NCI-H1048 (cell line): ENCODE results near the gene MRPL1.
"Not testable (repeated sequence)": the region's sequence is repeated elsewhere in the genome, so short reads cannot be mapped to it uniquely, and the experiment has no call there.

Source experiments
- DNase-seq: peaks from one replicate; lab custom pipeline; 2025; lab: John Stamatoyannopoulos, UW

The MRPL1 gene

DNA sequence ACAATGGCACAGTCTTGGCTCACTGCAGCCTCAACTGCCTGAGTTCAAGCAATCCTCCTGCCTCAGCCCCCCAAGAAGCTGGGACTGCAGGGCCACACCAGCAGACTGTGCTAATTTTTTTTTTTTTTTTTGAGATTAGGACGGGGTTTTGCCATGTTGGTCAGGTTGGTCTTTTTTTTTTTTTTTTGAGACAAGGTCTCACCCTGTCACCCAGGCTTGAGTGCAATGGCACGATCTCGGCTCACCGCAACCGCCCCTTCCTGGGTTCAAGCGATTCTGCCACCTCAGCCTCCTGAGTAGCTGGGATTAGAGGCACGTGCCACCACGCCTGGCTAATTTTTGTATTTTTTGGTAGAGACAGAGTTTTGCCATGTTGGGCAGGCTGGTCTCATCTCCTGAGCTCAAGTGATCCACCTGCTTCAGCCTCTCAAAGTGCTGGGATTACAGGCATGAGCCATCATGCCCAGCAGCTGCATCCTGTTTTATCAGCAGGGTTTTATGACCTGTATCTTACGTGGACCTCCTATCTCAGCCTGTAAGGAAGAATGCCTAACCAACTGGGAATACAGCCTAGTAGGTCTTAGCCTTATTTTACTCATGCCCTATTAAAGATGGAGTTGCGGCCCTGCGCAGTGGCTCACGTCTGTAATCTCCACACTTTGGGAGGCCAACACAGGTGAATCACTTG is 13.2 kb upstream of the MRPL1 start:
- DNase-seq: no peak

- DNase-seq: no peak
These were observed 9.6 kb upstream of the MRPL1 start for GRCh38 chr4:77852892-77853495.

DNA sequence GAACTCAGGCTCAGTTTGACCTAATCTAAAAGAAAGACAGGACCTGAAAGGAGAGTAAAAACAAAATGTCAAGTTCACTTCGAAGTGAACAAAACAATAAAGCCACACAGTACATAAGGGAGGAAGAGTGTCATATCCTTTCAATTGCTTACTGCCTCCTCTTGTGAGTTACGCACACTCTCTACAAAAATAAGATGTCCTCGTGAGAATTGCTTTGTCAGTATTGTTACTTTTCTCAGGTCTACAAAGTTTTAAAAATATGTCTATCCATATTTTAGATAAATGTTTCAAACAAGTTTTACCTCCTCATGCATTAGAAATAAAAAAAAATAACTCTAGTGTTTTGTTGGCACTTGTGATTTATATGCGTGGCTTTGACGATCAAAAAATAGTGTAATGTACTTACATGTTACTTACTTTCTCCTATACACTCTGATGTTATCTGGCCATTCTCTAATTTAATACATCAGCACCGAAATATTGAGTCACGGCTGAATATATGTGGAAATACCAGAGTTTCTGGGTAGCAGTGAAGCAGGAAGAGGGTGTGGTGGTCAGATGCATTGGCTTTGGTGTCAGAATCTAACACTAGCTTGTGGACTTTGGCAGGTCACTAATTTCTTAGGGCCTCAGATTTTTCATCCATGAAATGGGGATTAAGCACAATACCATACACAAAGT is 8.1 kb upstream of the MRPL1 start:
- no peak for DNase-seq

- no peak for DNase-seq
These were observed 6.5 kb upstream of the MRPL1 start for GRCh38 chr4:77856152-77856551.

- no peak for DNase-seq
These were observed 3.4 kb upstream of the MRPL1 start for GRCh38 chr4:77859256-77859655.

GRCh38 chr4:77861495-77861894 is 1.1 kb upstream of the MRPL1 start:
- no peak for DNase-seq

- DNase-seq: not testable (repeated sequence)
These were observed 711 bp downstream of the MRPL1 start for GRCh38 chr4:77863341-77863740.

- DNase-seq: no peak
These were observed 2.6 kb downstream of the MRPL1 start for GRCh38 chr4:77865259-77865658.

DNA sequence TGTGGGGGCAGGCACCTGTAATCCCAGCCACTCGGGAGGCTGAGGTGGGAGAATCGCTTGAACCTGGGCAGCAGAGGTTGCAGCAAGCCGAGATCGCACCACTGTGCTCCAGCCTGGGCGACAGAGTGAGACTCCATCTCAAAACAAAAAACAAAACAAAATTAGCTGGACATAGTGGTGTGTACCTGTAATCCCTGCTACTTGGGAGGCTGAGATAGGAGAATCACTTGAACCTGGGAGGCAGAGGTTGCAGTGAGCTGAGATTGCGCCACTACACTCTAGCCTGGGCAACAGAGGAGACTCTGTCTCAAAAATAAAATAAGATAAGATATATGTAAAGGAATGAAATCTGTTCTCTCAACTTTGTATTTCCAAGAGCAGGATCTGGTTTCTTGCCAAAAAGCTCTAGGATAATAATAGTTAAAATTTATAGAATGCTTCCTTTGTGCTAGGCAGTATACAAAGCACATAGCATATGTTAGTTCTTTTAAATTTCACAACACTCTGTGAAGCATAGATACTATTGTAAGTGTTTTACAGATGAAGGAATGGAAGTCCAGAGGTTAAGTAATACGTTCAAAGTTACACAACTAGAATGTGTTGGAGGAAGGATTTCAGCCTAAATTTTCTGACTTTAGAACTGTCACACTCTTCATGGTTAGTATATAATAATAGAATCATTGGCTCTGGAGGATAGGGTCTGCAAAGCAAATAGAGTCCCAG is 10.3 kb downstream of the MRPL1 start:
- no peak for DNase-seq

DNA sequence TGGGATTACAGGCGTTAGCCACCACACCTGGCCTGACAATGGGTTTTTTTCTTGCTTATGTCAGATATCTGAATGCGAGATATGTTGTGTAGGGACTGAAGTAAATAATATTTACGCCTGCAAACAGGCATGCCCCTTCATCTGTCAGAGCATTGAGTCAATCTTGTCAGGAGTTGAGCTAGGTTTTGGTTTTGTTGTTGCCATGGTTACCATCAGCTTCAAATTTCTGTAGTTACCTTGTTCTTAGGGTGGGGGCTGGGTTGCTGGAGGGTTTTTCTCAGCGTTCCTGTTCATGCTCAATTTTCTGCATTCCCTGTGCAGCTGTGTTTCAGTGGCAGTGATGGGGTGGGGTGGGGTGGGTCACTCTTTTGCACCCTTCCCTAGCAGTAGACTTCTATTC is 14.5 kb downstream of the MRPL1 start:
- DNase-seq: no peak

GRCh38 chr4:77877771-77878565 is 15.3 kb downstream of the MRPL1 start:
- no peak for DNase-seq

DNA sequence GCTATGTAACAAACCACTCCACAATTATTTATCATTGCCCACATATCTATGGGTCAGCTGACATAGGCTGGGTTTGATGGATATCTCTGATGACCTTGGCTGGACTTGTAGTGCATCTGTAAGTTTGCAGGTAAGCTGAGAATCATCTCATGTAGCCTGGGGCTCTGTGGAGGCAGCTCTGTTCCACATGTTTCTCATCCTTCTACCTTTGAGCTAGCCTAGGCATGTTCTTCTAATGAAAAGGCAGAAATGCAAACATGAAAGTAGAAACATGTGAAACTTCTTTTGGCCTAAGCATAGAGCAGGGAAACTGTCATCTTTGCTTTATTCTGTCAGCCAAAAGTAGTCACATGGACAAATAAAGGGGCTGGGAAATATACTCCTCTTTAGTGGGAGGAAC is 18.2 kb downstream of the MRPL1 start:
- DNase-seq: no peak

- DNase-seq: no peak
These were observed 19.0 kb downstream of the MRPL1 start for GRCh38 chr4:77881460-77882295.

GRCh38 chr4:77893451-77893850 is 30.8 kb downstream of the MRPL1 start:
- no peak for DNase-seq

DNA sequence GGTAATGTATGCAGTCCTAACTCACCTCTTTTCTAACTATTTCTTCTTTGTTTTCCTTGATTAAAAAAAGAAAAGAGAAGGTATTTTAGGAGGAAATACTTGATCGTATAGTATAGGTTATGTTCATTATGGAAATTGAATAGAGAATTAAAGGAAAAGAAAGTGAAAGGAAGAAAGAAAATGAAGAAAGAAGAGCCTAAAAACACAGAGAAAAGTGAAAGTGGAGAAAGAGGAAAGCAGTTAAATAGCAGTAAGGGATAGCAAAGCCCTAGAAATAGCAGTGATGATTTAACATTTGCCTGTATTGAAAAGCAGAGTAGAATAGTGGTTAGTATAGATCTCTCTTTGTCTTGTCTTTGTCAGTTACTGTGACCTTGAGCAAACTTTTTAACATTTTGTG is 37.0 kb downstream of the MRPL1 start:
- no peak for DNase-seq

- DNase-seq: no peak
These were observed 40.6 kb downstream of the MRPL1 start for GRCh38 chr4:77903186-77903585.

DNA sequence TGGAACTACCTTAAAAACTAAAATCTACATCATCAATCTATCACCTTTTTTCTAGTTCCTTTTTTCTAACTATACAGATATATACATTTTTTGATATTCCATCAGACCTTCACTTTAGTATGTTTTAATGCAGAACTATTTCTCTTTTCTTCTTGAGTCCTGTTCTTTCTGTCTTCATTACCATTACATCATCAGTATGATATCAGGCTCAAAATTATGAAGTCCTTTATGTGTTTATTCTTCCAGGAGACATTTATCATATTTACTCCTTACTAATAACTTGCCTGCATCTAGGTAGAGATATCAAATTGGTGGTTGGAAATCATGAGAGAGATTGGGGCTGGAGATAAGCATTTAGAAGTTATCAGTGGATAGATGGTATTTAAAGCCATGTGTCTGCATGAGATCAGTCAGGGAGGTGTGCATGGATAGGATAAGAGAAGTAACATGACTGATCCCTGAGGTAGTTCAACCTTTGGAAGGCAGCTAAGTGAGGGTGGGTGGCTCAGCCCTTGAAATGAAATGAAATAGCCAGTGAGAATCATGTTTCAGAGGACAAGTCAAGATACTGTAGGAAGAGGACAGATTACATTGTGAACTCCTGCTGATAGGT is 43.1 kb downstream of the MRPL1 start:
- DNase-seq: no peak

DNA sequence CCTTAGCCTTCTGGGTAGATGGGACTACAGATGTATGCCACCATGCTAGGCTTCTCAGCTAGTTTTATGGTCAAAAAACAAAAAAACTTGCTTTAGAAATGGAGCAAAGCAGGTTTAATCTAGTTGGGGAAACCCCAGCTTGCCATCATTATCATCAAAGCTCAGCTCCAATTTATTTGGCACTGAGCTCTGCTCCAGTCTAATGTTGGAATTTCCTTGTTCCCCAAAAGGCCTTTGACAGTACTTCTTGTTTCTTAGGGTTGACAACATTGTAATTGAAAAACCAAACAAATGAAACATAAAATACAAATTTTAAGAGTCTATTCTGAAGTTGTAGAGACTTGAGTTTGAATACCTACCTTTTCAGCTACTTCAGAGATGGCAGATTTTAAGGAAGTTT is 48.0 kb downstream of the MRPL1 start:
- DNase-seq: no peak

DNA sequence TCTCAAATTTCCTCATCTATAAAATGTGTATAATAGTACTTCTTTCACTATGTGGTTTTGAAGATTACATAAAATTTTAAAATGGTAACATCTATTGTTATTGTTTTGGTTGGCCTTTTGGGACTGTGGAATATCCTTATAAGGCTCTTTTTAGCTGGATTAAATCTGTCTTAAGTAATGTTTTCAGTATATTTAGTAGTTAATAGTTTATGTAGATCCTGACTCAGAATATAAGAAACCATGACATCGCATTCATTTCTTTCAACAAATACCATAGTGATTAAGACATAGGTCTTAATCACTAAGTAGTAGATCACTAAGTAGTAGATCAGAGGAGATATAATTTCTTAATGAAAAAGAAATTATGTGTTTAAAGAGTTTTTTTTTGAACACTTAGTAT is 48.5 kb downstream of the MRPL1 start:
- no peak for DNase-seq

DNA sequence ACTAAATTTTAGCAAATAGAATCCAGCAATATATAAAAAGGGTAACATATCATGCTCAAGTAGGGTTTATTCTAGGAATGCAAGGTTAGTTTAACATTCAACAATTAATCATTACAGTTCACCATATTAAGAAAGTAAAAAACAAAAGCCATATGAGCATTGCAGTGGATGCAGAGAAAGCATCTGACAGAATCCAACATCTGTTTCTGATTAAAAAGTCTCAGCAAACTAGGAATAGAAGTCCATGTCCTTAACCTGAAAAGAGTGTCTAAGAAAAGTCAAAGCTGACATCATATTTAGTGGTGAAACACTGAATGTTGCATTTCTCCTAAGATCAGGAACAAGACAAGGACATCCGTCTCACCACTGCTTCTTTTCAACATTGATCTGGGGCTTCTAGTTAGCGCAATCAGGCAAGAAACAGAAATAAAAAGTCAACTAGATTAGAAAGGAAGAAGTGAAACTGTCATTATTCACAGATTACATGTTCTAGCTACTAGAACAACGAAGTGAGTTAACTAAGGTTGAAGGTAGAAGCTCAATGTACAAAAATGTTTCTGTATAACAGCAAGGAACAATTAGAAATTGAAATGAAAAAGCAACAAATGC is 49.3 kb downstream of the MRPL1 start:
- DNase-seq: no peak
